Vagina (tissue), 2 donors: Measurements from ENCODE around the gene PLAA.

Source experiments
- CTCF ChIP-seq, 3 experiments: fragments of 450-650 bp in 2 of 3; fragments of 200-600 bp in 1 of 3; sonication (generic) in 1 of 3; IDR thresholded peaks; one replicate each; pipeline ENCODE4 v1.5.1; 2017 to 2019; ENCODE audit warnings: antibody characterized with exemption in 3 of 3, mild to moderate bottlenecking in 2 of 3, moderate library complexity in 2 of 3
- POLR2AphosphoS5 ChIP-seq, 2 donors: sonication (generic); formaldehyde crosslinking; IDR thresholded peaks; one replicate each; pipeline ENCODE4 v1.9.0; 2017; ENCODE audit warnings: antibody characterized with exemption in 2 of 2, mild to moderate bottlenecking in 2 of 2, low read depth in 1 of 2; ENCODE audit not compliant: insufficient read depth in 1 of 2

- TF ChIP-seq CTCF (IDR thresholded peaks at IDR 0.05): no peak
- TF ChIP-seq POLR2AphosphoS5 (IDR thresholded peaks at IDR 0.05; ENCODE audit: insufficient read depth in 1 of 2, low read depth in 1 of 2): peak; percentile 94 to 97
Measured at GRCh38 chr9:26946753-26947727, at the start of gene PLAA.
